ENCODE data around the gene TRABD2B. TPM values are rescaled to one million over a fixed set of nuclear protein-coding genes. Genes with fewer than 3 reads are reported as not detected.

Gene TRABD2B
- total and polyA plus RNA-seq, 2 experiments from 2014 or later, result not detected

- no peaks in the 10 kb centered on the region for H3K9me3 ChIP-seq (ENCODE audit: low read depth)
- in situ Hi-C loops (cut with MboI), result no loop called here
- H3K4me3 ChIP-seq, result no peak overlapping the region
- DNase-seq, result no peak
- peaks cover 2% of the 10 kb centered on the region; the same call in 1 of the 2 replicates for H3K27me3 ChIP-seq (replicated peaks; ENCODE audit: insufficient read depth)
- H3K79me2 ChIP-seq (ENCODE audit: insufficient read depth), result no peaks in the 10 kb centered on the region
- WGBS, 2 experiments (ENCODE audit: low coverage in 1 of 2, low lambda C conversion rate in 2 of 2, missing lambda C conversion rate in 2 of 2), result 3 to 4% methylated on average over 6 of the region's 6 CpGs
- no peaks in the 10 kb centered on the region for H3F3A ChIP-seq (ENCODE audit: insufficient read depth)
- H3K9me2 ChIP-seq (ENCODE audit: insufficient read depth), result no peaks in the 10 kb centered on the region
- H3K4me2 ChIP-seq (ENCODE audit: unreplicated experiment), result no peak overlapping the region
- no peaks in the 10 kb centered on the region for H3K4me1 ChIP-seq (ENCODE audit: insufficient read depth)
- no peak overlapping the region for H3K9ac ChIP-seq
- H3K27ac ChIP-seq, result no peak overlapping the region
- H4K20me1 ChIP-seq (ENCODE audit: insufficient read depth), result no peaks in the 10 kb centered on the region
- H2AFZ ChIP-seq, result no peak overlapping the region
- H3K36me3 ChIP-seq (ENCODE audit: low read depth), result no peaks in the 10 kb centered on the region
- TF ChIP-seq EZH2 (IDR thresholded peaks at IDR 0.05; ENCODE audit: insufficient read depth, poor library complexity, severe bottlenecking) (no peak), EZH2phosphoT487 (IDR thresholded peaks at IDR 0.05; ENCODE audit: insufficient read depth, low read depth) (no peak)
These were observed 210.9 kb downstream of the TRABD2B start for GRCh38 chr1:47786316-47786715.

- Histone ChIP-seq H3K9me3 (ENCODE audit: low read depth) (no peaks in the 10 kb centered on the region), H2AFZ (no peak overlapping the region), H3K27ac (no peak overlapping the region), H3K36me3 (ENCODE audit: low read depth) (no peaks in the 10 kb centered on the region), H3F3A (ENCODE audit: insufficient read depth) (no peaks in the 10 kb centered on the region), H3K4me1 (ENCODE audit: insufficient read depth) (no peaks in the 10 kb centered on the region), H4K20me1 (ENCODE audit: insufficient read depth) (no peaks in the 10 kb centered on the region), H3K79me2 (ENCODE audit: insufficient read depth) (no peaks in the 10 kb centered on the region), H3K9ac (no peak overlapping the region), H3K4me2 (ENCODE audit: unreplicated experiment) (no peak overlapping the region), H3K27me3 (replicated peaks; ENCODE audit: insufficient read depth) (peaks cover 4% of the 10 kb centered on the region; the same call in 1 of the 2 replicates), H3K9me2 (ENCODE audit: insufficient read depth) (no peaks in the 10 kb centered on the region), H3K4me3 (no peak overlapping the region)
- in situ Hi-C loops (cut with MboI), result no loop called here
- DNase-seq, result peak; percentile 12
- TF ChIP-seq EZH2phosphoT487 (IDR thresholded peaks at IDR 0.05; ENCODE audit: insufficient read depth, low read depth) (no peak), EZH2 (IDR thresholded peaks at IDR 0.05; ENCODE audit: insufficient read depth, poor library complexity, severe bottlenecking) (no peak)
- WGBS, 2 experiments (ENCODE audit: low coverage in 1 of 2, low lambda C conversion rate in 2 of 2, missing lambda C conversion rate in 2 of 2), result 14 to 16% methylated on average over 10 of the region's 10 CpGs
These were observed 211.5 kb downstream of the TRABD2B start for GRCh38 chr1:47785561-47786271.

- no peak overlapping the region for H3K9ac ChIP-seq
- H3K4me1 ChIP-seq (ENCODE audit: insufficient read depth), result no peaks in the 10 kb centered on the region
- no peaks in the 10 kb centered on the region for H3K9me2 ChIP-seq (ENCODE audit: insufficient read depth)
- WGBS, 2 experiments (ENCODE audit: low coverage in 1 of 2, low lambda C conversion rate in 2 of 2, missing lambda C conversion rate in 2 of 2), result 41 to 44% methylated on average over 4 of the region's 4 CpGs
- TF ChIP-seq EZH2phosphoT487 (IDR thresholded peaks at IDR 0.05; ENCODE audit: insufficient read depth, low read depth) (no peak), EZH2 (IDR thresholded peaks at IDR 0.05; ENCODE audit: insufficient read depth, poor library complexity, severe bottlenecking) (no peak)
- H3K27ac ChIP-seq, result no peak overlapping the region
- DNase-seq, result no peak
- no peaks in the 10 kb centered on the region for H3K36me3 ChIP-seq (ENCODE audit: low read depth)
- H3K9me3 ChIP-seq (ENCODE audit: low read depth), result no peaks in the 10 kb centered on the region
- H2AFZ ChIP-seq, result no peak overlapping the region
- in situ Hi-C loops (cut with MboI), result no loop called here
- peaks cover 4% of the 10 kb centered on the region; the same call in 1 of the 2 replicates for H3K27me3 ChIP-seq (replicated peaks; ENCODE audit: insufficient read depth)
- H3K4me2 ChIP-seq (ENCODE audit: unreplicated experiment), result no peak overlapping the region
- no peaks in the 10 kb centered on the region for H4K20me1 ChIP-seq (ENCODE audit: insufficient read depth)
- H3K79me2 ChIP-seq (ENCODE audit: insufficient read depth), result no peaks in the 10 kb centered on the region
- H3K4me3 ChIP-seq, result no peak overlapping the region
- H3F3A ChIP-seq (ENCODE audit: insufficient read depth), result no peaks in the 10 kb centered on the region
These were observed 212.1 kb downstream of the TRABD2B start for GRCh38 chr1:47785118-47785517.

- H3K9me2 ChIP-seq (ENCODE audit: insufficient read depth), result no peaks in the 10 kb centered on the region
- TF ChIP-seq EZH2 (IDR thresholded peaks at IDR 0.05; ENCODE audit: insufficient read depth, poor library complexity, severe bottlenecking) (no peak), EZH2phosphoT487 (IDR thresholded peaks at IDR 0.05; ENCODE audit: insufficient read depth, low read depth) (no peak)
- in situ Hi-C loops (cut with MboI), result no loop called here
- H4K20me1 ChIP-seq (ENCODE audit: insufficient read depth), result no peaks in the 10 kb centered on the region
- 49 to 57% methylated on average over 6 of the region's 6 CpGs for WGBS, 2 experiments (ENCODE audit: low coverage in 1 of 2, low lambda C conversion rate in 2 of 2, missing lambda C conversion rate in 2 of 2)
- no peak for DNase-seq
- H3K79me2 ChIP-seq (ENCODE audit: insufficient read depth), result no peaks in the 10 kb centered on the region
- no peaks in the 10 kb centered on the region for H3K9me3 ChIP-seq (ENCODE audit: low read depth)
- H3K27ac ChIP-seq, result no peak overlapping the region
- no peak overlapping the region for H3K4me2 ChIP-seq (ENCODE audit: unreplicated experiment)
- H3K9ac ChIP-seq, result no peak overlapping the region
- H3K27me3 ChIP-seq (replicated peaks; ENCODE audit: insufficient read depth), result peaks cover 4% of the 10 kb centered on the region; the same call in 1 of the 2 replicates
- H3K4me3 ChIP-seq, result no peak overlapping the region
- no peak overlapping the region for H2AFZ ChIP-seq
- H3K36me3 ChIP-seq (ENCODE audit: low read depth), result no peaks in the 10 kb centered on the region
- H3K4me1 ChIP-seq (ENCODE audit: insufficient read depth), result no peaks in the 10 kb centered on the region
- H3F3A ChIP-seq (ENCODE audit: insufficient read depth), result no peaks in the 10 kb centered on the region
These were observed 212.7 kb downstream of the TRABD2B start for GRCh38 chr1:47784497-47784822.

Measured in GM23248 (cell line).